Cortex of kidney (tissue), 1 donor: Measurements from ENCODE around the gene FGB.
"Not testable (repeated sequence)": the region's sequence is repeated elsewhere in the genome, so short reads cannot be mapped to it uniquely, and the experiment has no call there.

ENCODE experiments used
- DNase-seq: peaks from one replicate; lab custom pipeline; 2025; lab: John Stamatoyannopoulos, UW

The FGB gene

DNA sequence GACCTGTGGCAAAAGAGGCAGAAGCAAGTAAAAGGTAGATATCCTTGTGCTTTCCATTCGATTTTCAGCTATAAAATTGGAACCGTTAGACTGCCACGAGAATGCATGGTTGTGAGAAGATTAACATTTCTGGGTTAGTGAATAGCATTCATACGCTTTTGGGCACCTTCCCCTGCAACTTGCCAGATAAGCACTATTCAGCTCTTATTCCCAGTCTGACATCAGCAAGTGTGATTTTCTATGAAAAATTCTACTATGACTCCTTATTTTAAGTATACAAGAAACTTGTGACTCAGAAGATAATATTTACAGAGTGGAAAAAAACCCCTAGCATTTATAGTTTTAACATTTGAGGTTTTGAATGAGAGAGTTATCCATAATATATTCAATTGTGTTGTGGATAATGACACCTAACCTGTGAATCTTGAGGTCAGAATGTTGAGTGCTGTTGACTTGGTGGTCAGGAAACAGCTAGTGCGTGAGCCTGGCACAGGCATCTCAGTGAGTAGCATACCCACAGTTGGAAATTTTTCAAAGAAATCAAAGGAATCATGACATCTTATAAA lies 3.9 kb downstream of the FGB start:
- DNase-seq, result no peak

- no peak for DNase-seq
Measured at GRCh38 chr4:154569028-154569427, 6.2 kb downstream of the FGB start.

DNA sequence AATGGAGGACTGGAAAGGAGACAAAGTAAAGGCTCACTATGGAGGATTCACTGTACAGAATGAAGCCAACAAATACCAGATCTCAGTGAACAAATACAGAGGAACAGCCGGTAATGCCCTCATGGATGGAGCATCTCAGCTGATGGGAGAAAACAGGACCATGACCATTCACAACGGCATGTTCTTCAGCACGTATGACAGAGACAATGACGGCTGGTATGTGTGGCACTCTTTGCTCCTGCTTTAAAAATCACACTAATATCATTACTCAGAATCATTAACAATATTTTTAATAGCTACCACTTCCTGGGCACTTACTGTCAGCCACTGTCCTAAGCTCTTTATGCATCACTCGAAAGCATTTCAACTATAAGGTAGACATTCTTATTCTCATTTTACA lies 6.8 kb downstream of the FGB start:
- no peak for DNase-seq

- no peak for DNase-seq
Measured at GRCh38 chr4:154573190-154573870, 10.5 kb downstream of the FGB start.

DNA sequence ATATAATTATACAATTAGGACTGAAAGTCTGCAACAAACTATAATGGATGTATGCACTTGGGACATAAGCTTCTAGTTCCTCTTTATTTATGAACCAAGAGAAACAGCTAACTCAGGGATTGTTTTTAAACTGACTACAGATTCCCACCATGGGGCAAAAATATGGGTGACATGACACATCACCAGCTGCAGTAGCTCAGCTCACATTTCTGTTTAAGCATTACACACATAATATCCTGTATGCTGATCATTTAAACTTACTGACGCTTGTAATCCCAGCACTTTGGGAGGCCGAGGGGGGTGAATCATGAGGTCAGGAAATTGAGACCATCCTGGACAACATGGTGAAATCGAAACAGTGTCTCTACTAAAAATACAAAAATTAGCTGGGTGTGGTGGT lies 11.5 kb downstream of the FGB start:
- no peak for DNase-seq

- DNase-seq, result no peak
Measured at GRCh38 chr4:154577324-154577723, 14.5 kb downstream of the FGB start.

DNA sequence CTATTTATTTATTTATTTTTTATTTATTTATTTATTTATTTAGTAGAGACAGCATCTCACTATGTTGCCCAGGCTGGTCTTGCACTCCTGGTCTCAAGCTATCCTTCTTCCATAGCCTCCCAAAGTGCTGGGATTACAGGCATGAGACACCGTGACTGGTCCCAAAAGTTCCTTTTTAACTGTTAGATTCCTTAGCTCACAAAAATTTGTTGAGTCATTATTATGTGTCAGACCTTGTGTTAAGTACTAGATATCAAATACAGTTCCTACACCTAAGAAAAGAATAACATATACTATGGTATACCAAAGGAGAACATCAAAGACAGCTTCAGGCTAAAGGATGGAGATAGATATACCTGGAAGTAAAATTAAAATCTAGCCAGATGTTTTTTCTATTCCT lies 16.1 kb downstream of the FGB start:
- no peak for DNase-seq

DNA sequence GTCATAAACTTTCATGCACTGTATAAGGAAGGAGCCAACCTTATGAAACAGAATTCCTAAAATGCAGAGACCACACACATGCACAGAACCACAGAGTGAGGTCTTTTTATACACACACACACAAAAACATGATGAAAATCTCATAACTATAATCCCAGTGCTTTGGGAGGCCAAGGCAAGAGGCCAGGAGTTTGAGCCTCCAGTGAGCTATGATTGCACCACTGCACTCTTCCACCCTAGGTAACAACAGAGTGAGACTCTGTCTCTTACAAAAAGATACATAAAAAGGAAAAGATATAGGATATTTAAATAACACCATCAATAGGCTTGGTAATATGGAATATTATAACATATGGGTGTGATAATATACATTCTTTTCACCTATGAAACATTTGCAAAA lies 17.1 kb downstream of the FGB start:
- DNase-seq, result no peak

DNA sequence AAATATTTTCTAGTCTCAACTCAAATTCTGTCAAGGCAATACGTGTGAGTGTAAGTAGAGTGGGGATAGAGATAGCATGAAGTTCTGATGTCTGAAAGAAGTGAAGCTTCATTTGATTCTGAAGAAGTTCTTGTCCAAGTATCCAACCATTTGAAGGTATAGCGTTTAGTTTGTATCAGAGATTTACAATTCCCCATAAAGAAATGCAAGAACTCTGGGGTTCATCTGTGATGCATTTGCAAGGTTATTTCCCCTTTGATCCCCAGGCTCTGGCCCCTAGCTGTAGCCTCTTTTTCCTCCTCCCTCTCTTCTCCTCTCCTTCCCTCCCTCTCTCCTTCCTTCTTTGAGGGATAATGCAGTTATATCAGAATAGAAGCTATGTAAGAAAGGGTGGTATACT lies 19.9 kb downstream of the FGB start:
- no peak for DNase-seq

DNA sequence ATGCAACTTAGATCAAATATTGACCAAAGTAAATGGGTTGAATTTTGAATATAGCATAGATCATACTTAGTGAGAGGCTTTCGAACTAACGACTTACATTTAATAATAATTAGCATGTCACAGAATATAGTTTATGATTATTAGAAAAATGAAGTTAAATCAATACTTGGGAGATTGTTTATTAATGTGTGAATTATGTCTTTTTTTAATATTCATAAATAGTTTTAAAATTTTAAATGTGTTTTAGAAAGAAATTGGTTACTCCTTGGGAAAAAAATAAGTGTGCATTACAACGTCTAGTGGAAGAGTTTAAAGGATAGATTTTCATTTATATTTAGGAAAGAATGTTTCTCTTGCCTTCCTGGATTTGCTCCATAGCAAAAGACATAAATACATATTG lies 20.4 kb downstream of the FGB start:
- no peak for DNase-seq

DNA sequence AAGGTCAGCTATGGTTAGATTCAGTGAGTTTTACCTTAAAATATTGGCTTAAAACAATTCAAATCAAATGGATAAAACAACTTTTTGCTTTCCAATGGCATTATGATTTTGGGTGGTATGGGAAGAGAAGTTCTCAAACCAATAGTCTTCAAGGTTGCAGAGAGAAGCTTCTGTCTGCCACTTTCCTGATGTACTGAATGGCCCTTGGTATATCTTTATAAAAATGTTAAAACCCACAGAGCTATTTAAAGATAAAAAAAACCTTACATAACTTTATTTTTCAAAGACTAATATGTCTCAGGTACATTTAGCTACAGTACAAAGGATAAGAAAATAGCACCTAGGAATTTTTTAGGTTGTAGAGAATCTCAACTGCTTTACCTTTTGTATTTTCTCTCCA lies 20.9 kb downstream of the FGB start:
- no peak for DNase-seq

GRCh38 chr4:154584259-154584658 lies 21.4 kb downstream of the FGB start:
- DNase-seq, result no peak

- DNase-seq, result no peak
Measured at GRCh38 chr4:154585369-154586018, 22.7 kb downstream of the FGB start.

- no peak for DNase-seq
Measured at GRCh38 chr4:154586296-154587033, 23.7 kb downstream of the FGB start.

- DNase-seq, result no peak
Measured at GRCh38 chr4:154588198-154588597, 25.4 kb downstream of the FGB start.

DNA sequence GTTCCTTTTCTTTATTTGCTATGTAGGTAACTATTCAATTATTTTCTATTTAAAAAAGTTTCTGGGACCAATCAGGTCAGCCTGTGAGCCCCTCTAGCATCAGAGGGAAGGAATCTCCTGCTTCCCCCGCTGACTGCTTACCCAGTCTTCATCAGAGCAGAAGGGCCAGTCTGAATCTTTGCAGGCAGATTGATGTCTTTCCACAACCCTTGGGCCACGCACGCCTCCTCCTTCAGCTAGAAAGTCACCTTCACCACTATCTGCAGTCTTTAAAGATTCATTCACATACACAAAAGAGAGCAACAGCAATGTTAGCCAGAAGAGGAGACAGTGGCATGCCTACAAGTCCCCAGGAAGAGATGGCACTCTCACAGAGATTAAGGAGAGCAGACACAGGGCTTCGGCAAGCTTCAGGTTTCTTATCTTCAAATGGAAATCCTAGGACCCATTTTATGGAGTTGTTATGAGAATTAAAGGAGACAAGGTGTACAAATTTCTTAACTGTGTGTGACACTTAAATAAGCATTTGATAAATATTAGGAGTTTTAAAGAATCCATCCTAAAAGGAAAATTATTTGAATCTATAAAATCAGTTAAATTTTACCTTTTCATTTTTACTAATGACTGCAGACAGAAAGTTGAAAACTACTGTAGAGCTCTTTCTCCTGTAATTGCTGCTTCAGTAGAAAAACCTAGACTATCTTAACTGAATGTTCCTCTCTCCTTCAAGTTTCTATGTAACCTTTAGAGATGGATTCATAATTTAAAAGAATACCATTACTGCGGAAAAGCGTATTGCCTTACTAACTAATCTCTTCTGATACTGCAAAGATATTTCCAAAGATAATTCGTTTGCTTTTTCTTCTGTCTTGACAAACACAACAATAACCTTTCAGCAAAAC lies 26.7 kb downstream of the FGB start:
- DNase-seq, result no peak

GRCh38 chr4:154590329-154591006 lies 27.7 kb downstream of the FGB start, which contains the start of gene FGA:
TSS of gene FGA (minus strand) at chr4:154590742. CDS start at chr4:154590687, 55 bp downstream.
- no peak for DNase-seq

DNA sequence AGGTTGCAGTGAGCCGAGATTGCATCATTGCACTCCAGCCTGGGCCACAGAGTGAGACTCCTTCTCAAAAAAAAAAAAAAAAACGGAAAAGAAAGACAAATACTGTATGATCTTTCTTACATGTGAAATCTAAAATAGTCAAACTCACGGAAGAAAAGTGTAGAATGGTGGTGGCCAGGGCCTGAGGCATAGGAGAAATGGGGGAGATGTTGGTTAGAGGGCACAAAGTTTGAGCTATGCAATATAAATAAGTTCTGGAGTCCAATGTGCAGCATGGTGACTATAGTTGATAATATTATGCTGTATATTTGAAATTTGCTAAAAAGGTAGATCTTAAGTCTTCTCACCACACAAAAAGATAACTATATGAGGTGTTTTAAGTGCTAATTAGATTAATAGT lies 29.1 kb downstream of the FGB start:
- DNase-seq, result no peak

- no peak for DNase-seq
Measured at GRCh38 chr4:154593868-154594267, 31.1 kb downstream of the FGB start.

- not testable (repeated sequence) for DNase-seq
Measured at GRCh38 chr4:154594343-154594742, 31.5 kb downstream of the FGB start.

DNA sequence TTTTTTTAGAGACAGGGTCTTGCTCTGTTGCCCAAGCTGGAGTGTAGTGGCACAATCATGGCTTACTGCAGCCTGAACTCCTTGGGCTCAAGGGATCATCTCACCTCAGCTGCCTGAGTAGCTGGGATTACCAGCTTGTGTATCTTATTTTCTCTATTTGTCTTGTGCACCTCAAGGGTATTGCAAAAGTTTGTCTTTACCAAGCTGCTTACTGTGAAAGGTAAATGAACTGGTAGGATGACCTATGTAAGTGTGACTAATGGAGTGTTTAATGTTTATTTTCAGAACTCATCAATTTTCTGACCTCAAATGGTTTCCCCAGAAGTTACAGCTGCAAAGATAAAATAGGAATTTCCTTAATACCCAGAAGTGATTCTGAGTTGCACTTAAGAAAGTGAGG lies 33.0 kb downstream of the FGB start:
- DNase-seq, result no peak
